Transverse colon (tissue), 4 donors: ENCODE measurements around the gene MYBL2.
"Not testable (repeated sequence)": the region's sequence is repeated elsewhere in the genome, so short reads cannot be mapped to it uniquely, and the experiment has no call there.

Experiments used
- POLR2A ChIP-seq: fragments of 450-650 bp; IDR thresholded peaks from one replicate; pipeline ENCODE4 v1.6.1; 2016; ENCODE audit warnings: antibody characterized with exemption, mild to moderate bottlenecking, moderate library complexity
- POLR2AphosphoS5 ChIP-seq, 3 donors: sonication (generic); formaldehyde crosslinking; IDR thresholded peaks; one replicate each; pipeline ENCODE4 v1.6.1; 2016; ENCODE audit warnings: antibody characterized with exemption in 3 of 3
- TF ChIP-seq, protein P1 (sequence below), 5 experiments: fragments of 200-600 bp in 3 of 5; fragments of 450-650 bp in 2 of 5; sonication (generic) in 3 of 5; IDR thresholded peaks; 1 replicate in 2 of 5; 2 replicates in 3 of 5; pipeline ENCODE4 v1.5.1; 2016 to 2017; ENCODE audit warnings: antibody characterized with exemption in 5 of 5, inconsistent platforms in 3 of 5, mild to moderate bottlenecking in 2 of 5, moderate library complexity in 1 of 5

DNA sequence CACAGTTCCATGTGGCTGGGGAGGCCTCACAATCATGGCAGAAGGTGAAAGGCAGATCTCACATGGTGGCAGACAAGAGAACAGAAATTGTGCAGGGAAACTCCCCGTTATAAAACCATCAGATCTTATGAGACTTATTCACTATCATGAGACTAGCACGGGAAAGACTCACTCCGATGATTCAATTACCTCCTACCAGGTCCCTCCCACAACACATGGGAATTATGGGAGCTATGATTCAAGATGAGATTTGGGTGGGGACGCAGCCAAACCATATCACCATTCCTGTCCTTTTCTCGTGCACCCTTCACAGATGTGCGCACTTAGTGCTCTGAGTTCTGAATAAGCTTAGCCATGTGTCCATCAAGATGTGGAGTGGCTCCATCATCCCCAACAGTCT is 91.0 kb downstream of the MYBL2 start:
- TF ChIP-seq POLR2AphosphoS5 (IDR thresholded peaks at IDR 0.05); POLR2A: not testable (repeated sequence)
- TF ChIP-seq, protein P1, sequence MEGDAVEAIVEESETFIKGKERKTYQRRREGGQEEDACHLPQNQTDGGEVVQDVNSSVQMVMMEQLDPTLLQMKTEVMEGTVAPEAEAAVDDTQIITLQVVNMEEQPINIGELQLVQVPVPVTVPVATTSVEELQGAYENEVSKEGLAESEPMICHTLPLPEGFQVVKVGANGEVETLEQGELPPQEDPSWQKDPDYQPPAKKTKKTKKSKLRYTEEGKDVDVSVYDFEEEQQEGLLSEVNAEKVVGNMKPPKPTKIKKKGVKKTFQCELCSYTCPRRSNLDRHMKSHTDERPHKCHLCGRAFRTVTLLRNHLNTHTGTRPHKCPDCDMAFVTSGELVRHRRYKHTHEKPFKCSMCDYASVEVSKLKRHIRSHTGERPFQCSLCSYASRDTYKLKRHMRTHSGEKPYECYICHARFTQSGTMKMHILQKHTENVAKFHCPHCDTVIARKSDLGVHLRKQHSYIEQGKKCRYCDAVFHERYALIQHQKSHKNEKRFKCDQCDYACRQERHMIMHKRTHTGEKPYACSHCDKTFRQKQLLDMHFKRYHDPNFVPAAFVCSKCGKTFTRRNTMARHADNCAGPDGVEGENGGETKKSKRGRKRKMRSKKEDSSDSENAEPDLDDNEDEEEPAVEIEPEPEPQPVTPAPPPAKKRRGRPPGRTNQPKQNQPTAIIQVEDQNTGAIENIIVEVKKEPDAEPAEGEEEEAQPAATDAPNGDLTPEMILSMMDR (IDR thresholded peaks at IDR 0.05) = not testable (repeated sequence)
